HG03520 (cell line): ENCODE data around the gene ZSWIM3.
"Not testable (repeated sequence)": the region's sequence is repeated elsewhere in the genome, so short reads cannot be mapped to it uniquely, and the experiment has no call there.

Source experiments
- ATAC-seq: cut with Tn5 transposase; IDR thresholded peaks from one replicate; pipeline ENCODE4 v1.9.1; 2021; ENCODE audit warnings: mild to moderate bottlenecking, moderate library complexity; ENCODE audit not compliant: unreplicated experiment

Gene ZSWIM3

GRCh38 chr20:45857114-45857881 lies at the start of gene ZSWIM3, which contains the start of gene ACOT8:
TSS of gene ZSWIM3 (plus strand) at chr20:45857614. CDS start at chr20:45857826, 212 bp downstream.
TSS of gene ACOT8 (minus strand) at chr20:45857392. CDS start at chr20:45857315, 77 bp downstream.
- ATAC-seq = peak; percentile 94

DNA sequence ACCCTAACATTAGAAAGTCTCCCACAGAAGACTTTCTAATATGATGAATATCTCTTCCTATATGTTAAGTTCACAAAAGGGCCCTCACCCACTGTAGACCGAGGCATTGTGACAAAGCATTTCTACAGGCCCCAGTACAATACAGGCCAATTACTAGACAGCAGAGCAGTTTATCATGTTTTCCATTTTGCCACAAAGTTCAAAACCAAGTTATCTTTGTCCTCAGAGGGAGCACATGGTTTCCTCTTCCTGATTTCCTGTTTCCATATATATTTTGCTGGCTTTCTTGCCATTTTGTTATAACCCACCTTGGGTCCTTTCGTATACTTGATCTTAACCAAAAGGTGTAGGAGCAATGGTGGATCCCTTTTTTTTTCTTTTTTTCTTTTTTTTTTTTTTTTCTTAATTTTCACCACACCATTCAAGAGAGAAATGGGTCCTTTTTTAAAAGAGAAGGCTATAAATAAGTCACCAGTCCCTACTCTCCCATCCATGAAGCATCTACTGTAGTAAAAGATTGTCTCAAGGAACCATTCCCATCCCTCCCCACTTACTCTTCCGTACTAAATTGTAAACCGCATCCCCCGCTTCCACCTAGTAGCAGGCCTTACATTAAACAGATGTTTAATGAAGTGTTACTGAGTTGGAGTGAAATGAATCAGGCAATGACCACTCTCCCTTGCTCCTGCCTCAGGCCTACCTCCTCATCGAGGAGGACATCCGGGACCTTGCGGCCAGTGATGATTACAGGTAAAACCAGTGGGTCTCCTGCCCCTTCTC lies 47.0 kb upstream of the ZSWIM3 start:
- ATAC-seq = no peak

- peak; percentile 98 for ATAC-seq
Measured at GRCh38 chr20:45812157-45813005, 45.0 kb upstream of the ZSWIM3 start, which contains the start of gene UBE2C. TSS of gene UBE2C (plus strand) at chr20:45812644. CDS start at chr20:45812696, 52 bp downstream.

GRCh38 chr20:45813006-45813340 lies 44.4 kb upstream of the ZSWIM3 start:
- ATAC-seq = no peak

DNA sequence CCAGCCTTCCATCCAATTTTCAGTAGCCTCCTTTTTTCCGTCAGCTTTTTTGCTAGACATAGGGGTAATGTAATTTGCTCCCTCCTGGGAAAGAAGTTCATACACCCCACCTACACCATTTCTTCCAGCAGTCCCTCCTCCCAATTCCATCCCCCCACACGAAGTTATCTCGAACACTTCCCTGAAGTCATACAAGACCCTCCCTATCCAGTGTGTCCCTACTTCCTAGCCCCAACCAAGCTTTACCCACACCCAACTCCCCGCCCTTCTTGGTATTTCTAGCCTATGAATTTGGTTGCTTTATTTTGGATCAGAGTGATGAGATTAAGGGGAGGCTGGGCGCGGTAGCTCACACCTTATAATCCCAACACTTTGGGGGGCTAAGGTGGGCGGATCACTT lies 43.9 kb upstream of the ZSWIM3 start:
- no peak for ATAC-seq

GRCh38 chr20:45814314-45814713 lies 43.1 kb upstream of the ZSWIM3 start:
- ATAC-seq = no peak

DNA sequence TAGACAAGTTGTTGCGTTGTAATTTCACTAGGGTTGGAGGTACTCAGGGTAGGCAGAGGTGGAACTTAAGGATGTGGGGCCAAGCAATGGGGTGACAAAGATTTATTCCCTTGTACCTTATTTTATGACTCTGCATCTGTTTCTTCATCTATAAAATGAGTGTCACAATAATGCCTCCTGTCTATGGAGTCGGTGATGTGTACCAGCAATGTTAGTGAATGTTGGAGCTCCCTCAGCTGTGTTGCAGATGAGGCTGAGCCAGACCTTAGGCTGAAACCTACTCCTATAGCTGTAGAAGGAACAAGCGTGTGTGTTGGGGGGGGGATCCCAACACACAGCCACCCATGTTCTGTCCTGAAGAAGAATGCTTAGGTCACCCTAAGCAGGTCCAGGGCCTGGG lies 40.5 kb upstream of the ZSWIM3 start:
- ATAC-seq = no peak

- ATAC-seq = no peak
Measured at GRCh38 chr20:45817376-45818194, 39.8 kb upstream of the ZSWIM3 start.

DNA sequence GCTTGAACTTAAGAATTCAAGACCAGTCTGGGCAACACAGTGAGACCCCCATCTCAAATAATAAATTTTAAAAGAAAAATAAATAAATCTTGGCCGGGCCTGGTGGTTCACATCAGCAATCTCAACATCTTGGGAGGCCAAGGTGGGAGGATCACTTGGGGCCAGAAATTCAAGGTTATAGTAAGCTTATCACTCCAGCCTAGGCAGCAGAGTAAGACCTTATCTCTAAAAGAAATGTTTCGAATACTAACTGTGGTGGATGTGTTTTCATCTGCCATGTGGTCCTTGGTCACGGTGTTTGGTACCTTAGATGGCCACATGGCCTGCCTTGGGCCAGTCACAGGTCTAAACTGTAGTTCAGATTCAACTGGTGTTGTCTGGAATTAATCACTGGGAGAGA lies 39.2 kb upstream of the ZSWIM3 start:
- no peak for ATAC-seq

DNA sequence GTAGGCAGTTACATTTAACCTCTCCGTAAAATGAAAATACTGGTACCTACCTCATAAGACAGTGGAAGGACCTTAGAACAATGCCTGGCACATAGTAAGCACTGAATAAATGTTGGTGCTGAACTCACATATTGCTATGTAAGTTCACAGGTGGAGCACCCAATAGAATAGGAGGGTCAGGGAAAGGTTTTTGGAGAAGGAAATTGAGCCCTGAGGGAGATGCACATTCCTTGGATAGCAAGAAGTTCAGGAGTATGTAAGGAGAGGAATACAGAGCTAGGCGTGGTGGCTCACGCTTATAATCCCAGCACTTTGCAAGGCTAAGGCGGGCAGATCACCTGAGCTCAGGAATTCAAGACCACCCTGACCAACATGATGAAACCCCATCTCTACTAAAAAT lies 37.9 kb upstream of the ZSWIM3 start:
- no peak for ATAC-seq

DNA sequence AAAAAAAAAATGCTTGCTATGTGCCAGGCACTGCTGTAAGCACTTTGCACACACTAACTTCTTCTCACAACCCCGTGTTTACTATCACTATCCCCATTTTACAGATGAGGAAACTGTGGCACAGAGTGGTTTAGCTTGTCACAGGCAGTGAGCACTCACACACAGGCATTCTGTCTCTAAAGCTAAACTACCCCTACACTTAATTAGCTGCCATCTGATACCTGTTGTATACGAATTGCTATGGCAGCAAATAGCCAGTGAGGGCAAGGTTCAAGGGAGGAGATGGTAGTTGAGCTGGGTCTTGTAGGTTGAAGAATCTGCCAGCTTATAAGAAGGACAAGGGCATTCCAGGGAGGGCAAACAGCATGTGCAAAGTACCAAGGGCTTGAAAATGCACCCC lies 35.5 kb upstream of the ZSWIM3 start:
- ATAC-seq = no peak

DNA sequence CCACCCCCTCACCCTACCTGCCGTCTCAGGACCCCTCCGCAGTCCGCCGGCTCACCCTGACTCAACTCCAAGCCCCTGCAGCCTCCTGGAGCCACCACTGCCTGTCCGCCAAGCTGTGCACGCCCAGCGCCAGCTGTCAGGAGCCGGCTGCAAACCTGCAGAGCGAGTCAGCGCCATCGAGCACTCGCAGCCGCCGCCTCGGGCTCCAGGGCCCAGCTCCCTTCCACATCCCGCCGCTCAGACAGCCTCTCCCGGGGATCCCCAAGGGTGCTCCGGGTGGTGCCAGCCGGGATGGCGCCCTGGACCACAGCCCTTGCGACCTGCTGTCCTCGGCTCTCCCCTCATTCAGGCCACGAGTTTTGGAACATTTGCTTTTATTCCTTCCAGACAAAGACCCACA lies 34.6 kb upstream of the ZSWIM3 start:
- ATAC-seq = no peak

- no peak for ATAC-seq
Measured at GRCh38 chr20:45823949-45824835, 33.2 kb upstream of the ZSWIM3 start.

GRCh38 chr20:45826381-45827019 lies 30.9 kb upstream of the ZSWIM3 start:
- no peak for ATAC-seq

DNA sequence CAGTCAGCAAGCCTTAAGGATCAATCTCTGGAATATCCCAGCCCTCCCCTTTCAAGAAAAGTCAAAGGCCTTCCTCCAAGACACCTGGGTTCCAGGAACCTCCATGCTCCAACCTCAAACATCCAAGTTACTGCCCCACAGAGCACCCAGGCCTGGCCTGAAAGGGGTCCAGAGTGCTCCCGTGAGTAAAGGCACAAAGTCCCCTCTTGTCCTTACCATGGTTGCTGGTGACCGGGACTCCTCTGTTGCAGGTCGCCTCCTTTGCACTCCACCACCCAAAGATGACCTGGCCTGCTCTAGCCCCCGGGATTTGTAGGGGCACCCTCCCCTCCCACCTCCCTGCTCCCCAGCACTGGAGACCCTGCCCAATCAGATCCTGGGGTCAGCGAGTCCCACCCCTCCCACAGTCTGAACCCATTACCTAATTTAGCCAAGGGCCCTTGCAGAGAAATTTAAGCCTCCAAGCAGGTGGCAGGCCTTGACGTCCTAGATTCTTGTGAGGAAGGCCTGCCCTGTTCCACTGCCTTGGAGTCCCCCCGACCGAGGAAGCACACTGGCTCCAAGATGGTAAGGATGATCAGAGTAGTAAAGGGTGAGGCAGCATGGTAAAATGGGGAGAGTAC lies 30.3 kb upstream of the ZSWIM3 start, which contains the start of gene TNNC2:
TNNC2 (minus strand) TSS at position 283 of the 623 bp plus-strand sequence; CDS start at position 219, 64 bp downstream.
- no peak for ATAC-seq

DNA sequence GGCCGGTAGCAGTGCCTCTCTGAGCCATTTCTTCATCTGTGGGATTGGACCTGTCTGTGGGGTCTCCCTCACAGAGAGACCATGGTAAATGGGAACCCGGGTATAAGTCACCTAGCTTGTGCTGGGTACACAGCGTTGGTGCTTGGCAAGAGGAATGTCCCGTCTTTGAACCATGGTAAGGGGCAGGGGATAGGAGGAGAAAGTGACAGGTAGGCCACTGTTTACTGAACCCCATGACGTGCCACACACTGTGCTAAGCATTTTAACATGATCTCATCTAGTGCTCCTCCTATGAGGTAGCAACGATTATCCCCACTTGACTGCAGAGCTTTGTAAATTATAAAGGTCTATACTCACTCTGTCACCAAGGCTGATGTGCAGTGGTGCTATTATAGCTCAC lies 29.7 kb upstream of the ZSWIM3 start:
- ATAC-seq = no peak

- ATAC-seq = no peak
Measured at GRCh38 chr20:45828589-45828988, 28.8 kb upstream of the ZSWIM3 start.

DNA sequence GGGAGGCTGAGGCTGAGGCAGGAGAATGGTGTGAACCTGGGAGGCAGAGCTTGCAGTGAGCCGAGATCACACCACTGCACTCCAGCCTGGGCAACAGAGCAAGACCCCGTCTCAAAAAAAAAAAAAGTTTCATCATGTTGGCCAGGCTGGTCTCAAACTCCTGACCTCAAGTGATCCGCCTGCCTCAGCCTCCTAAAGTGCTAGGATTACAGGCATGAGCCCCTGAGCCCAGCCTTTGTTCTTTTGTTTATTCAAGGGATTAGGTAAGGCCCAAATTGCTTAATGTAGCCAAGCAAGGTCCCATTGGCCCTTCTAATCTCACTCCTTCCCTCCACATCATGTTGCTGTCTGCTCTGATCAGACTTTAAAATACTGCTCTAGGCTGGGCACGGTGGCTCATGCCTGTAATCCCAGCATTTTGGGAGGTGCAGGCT lies 27.7 kb upstream of the ZSWIM3 start:
- not testable (repeated sequence) for ATAC-seq
